Gastroesophageal sphincter (tissue), 4 donors: Measurements from ENCODE around the gene C1orf198. TPM values are rescaled to one million over a fixed set of nuclear protein-coding genes. Genes with fewer than 3 reads are reported as not detected.
"Not testable (repeated sequence)": the region's sequence is repeated elsewhere in the genome, so short reads cannot be mapped to it uniquely, and the experiment has no call there.

ENCODE experiments used
- ATAC-seq: fragments of 150-250 bp; one replicate; pipeline ENCODE4 v1.9.1; 2016; ENCODE audit warnings: mild to moderate bottlenecking, moderate library complexity
- H3K27ac ChIP-seq, 4 donors: fragments of 200-600 bp; sonication (generic) in 3 of 4; 1 replicate in 3 of 4; 2 replicates in 1 of 4; pipeline ENCODE4 v1.5.1; 2016 to 2019
- H3K27me3 ChIP-seq: fragments of 200-600 bp; sonication (generic); one replicate; pipeline ENCODE4 v1.5.1; 2019
- H3K36me3 ChIP-seq, 2 donors: fragments of 200-600 bp; sonication (generic); one replicate each; pipeline ENCODE4 v1.5.1; 2019; ENCODE audit warnings: control low read depth in 1 of 2
- H3K4me1 ChIP-seq, 3 donors: fragments of 200-600 bp; sonication (generic); 1 replicate in 2 of 3; 2 replicates in 1 of 3; pipeline ENCODE4 v1.5.1; 2016 to 2019; ENCODE audit warnings: control low read depth in 2 of 3
- H3K4me3 ChIP-seq, 2 donors: fragments of 200-600 bp; sonication (generic); one replicate each; pipeline ENCODE4 v1.5.1; 2019; ENCODE audit warnings: mild to moderate bottlenecking in 1 of 2, moderate library complexity in 1 of 2
- H3K9me3 ChIP-seq, 3 donors: fragments of 200-600 bp; sonication (generic); one replicate each; pipeline ENCODE4 v1.5.1; 2017 to 2019; ENCODE audit warnings: control low read depth in 2 of 3
- EP300 ChIP-seq: sonication (generic); formaldehyde crosslinking; IDR thresholded peaks from one replicate; pipeline ENCODE4 v1.6.1; 2017; ENCODE audit warnings: antibody characterized with exemption, mild to moderate bottlenecking
- POLR2A ChIP-seq, 2 donors: fragments of 450-650 bp; IDR thresholded peaks; one replicate each; pipeline ENCODE4 v1.6.1; 2017; ENCODE audit warnings: antibody characterized with exemption in 2 of 2, mild to moderate bottlenecking in 2 of 2, moderate library complexity in 1 of 2
- POLR2AphosphoS5 ChIP-seq: sonication (generic); formaldehyde crosslinking; IDR thresholded peaks from one replicate; pipeline ENCODE4 v1.6.1; 2017; ENCODE audit warnings: antibody characterized with exemption
- WGBS, 2 donors: methylation state at CpG; one replicate each; pipeline ENCODE4 v1.1.5; 2018; ENCODE audit warnings: low coverage in 1 of 2; 5-methylcytosine and 5-hydroxymethylcytosine counted together
- total RNA-seq, 4 donors: library from RNA; depleted of rRNA; stranded (reverse); fragments of >200 nt; gene quantifications; one replicate each; pipeline ENCODE4 v1.1.0, GENCODE V29; 2016
- TF ChIP-seq, protein P1 (sequence below), 4 experiments: fragments of 200-600 bp in 2 of 4; fragments of 450-650 bp in 2 of 4; sonication (generic) in 1 of 4; IDR thresholded peaks; one replicate each; pipeline ENCODE4 v1.5.1; 2017 to 2019; ENCODE audit warnings: antibody characterized with exemption in 4 of 4, mild to moderate bottlenecking in 2 of 4, moderate library complexity in 2 of 4

C1orf198 gene
- total RNA-seq, 4 donors from 2014 or later = 115 to 219 (median 172) TPM

DNA sequence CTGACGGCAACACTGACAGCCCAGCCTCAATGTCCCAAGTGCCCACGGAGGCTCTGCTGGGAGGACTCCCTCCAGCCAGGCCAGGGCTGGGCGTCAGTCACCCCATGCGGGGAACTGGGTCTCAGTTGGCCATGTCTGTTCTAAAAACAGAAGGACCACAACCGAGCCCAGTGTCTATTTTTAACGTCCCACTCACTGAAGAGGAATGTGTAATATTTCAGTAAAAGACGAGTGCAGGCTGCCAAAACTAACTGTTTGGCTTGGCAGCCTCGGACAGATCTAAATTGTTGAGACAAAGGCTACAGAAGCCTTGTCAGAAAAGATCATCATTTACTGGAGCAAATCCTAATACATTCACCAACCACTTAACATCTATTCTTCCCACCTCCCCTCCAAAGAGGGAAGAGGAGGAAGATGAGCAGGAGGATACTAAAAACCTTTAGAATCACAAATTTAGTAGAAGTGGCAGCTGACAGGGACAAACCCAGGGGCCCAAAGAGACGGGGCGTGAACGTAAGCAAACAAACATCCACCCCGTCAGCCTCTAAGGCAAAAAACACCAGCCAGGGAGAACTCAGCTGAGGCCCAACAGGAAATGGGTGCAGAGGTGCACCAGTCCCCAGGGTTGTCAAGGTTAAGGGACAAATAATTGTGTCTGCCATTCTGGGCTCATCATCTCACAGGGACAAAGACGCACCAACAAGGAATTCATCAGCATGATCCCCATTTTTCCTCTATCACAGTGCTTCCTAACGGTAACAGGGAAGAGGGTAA is 18.7 kb downstream of the C1orf198 start:
- peaks cover 12 to 78% (median 36%) of the 10 kb centered on the region in 3 donors for H3K4me1 ChIP-seq
- no peak overlapping the region for H3K4me3 ChIP-seq
- WGBS, 2 donors = 14 to 22% methylated on average over 6 to 12 of the region's 14 CpGs
- H3K27me3 ChIP-seq = no peaks in the 10 kb centered on the region
- no peaks in the 10 kb centered on the region for H3K9me3 ChIP-seq
- peaks cover 0 to 34% of the 10 kb centered on the region in 2 donors for H3K36me3 ChIP-seq
- H3K27ac ChIP-seq = peak overlapping the region; percentile 39 to 81 (median 74)
- peak; percentile 85 for ATAC-seq
- TF ChIP-seq POLR2AphosphoS5 (peak; percentile 74), EP300 (no peak)

DNA sequence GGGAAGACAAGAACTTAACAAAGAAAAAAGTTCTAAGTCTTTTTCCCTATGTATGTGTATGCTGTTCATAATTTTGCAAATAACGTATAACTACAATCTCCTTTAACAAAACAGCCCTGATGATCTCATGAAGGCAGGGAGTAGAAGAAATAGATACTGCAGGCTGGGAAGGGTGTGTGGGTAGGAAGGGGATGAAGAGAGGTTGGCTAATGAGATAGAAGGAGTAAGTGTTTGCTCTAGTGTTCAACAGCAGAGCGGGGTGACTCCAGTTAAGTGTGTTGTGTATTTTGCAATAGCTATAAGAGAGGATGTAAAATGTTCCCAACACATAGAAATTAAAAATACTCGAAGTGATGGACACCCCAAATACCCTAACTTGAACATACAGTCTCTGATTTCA is 20.1 kb downstream of the C1orf198 start:
- Histone ChIP-seq H3K27ac (peak overlapping the region in 2 of 4 donors; percentile 8 to 81), H3K4me1 (peaks cover 12 to 69% (median 36%) of the 10 kb centered on the region in 3 donors), H3K27me3 (no peaks in the 10 kb centered on the region), H3K36me3 (peaks cover 0 to 31% of the 10 kb centered on the region in 2 donors), H3K4me3 (no peak overlapping the region), H3K9me3 (no peaks in the 10 kb centered on the region)
- 91 to 95% methylated on average over 2 to 3 of the region's 3 CpGs for WGBS, 2 donors
- TF ChIP-seq EP300 (no peak), POLR2AphosphoS5 (no peak), POLR2A (IDR thresholded peaks at IDR 0.05) (no peak)
- TF ChIP-seq, protein P1, sequence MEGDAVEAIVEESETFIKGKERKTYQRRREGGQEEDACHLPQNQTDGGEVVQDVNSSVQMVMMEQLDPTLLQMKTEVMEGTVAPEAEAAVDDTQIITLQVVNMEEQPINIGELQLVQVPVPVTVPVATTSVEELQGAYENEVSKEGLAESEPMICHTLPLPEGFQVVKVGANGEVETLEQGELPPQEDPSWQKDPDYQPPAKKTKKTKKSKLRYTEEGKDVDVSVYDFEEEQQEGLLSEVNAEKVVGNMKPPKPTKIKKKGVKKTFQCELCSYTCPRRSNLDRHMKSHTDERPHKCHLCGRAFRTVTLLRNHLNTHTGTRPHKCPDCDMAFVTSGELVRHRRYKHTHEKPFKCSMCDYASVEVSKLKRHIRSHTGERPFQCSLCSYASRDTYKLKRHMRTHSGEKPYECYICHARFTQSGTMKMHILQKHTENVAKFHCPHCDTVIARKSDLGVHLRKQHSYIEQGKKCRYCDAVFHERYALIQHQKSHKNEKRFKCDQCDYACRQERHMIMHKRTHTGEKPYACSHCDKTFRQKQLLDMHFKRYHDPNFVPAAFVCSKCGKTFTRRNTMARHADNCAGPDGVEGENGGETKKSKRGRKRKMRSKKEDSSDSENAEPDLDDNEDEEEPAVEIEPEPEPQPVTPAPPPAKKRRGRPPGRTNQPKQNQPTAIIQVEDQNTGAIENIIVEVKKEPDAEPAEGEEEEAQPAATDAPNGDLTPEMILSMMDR (IDR thresholded peaks at IDR 0.05) = no peak
- no peak for ATAC-seq

DNA sequence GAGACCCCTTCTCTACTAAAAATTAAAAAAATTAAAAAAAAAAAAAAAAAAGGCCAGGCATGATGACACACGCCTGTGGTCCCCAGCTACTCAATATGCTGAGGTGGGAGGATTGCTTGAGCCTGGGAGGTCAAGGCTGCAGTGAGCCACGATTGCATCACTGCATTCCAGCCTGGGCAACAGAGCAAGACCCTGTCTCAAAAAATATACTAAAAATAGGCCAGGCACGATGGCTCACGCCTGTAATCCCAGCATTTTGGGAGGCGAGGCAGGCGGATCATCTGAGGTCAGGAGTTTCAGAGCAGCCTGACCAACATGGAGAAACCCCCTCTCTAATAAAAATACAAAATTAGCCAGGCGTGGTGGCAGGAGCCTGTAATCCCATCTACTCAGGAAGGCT is 23.1 kb downstream of the C1orf198 start:
- peak; percentile 24 for TF ChIP-seq POLR2AphosphoS5
- H3K27me3 ChIP-seq, ATAC-seq, H3K9me3 ChIP-seq, H3K4me3 ChIP-seq, H3K27ac ChIP-seq: not testable (repeated sequence)
- Histone ChIP-seq H3K36me3 (peaks cover 0 to 41% of the 10 kb centered on the region in 2 donors), H3K4me1 (peaks cover 8 to 62% (median 16%) of the 10 kb centered on the region in 3 donors)
- WGBS, 2 donors = 64 to 73% methylated on average over 7 of the region's 7 CpGs

DNA sequence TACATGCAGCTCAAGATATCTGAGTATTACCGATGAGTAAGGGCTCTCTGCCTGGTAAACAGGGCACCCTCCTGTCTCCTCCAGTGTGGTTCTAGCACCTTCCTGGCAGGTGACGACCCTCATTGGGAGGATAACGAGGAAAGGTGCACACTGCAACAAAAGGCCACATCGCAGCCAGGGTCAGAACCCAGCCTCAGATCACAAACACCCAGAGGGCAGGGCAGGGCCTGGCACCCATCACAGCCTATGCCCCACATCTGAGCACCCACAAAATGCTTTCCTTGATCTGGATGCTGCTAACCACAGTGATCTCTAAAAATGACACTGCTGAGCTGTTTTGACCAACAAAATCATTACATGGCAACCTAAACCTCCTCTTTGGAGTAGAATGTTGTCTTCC is 23.8 kb downstream of the C1orf198 start:
- WGBS, 2 donors = 100% methylated on average over 1 of the region's 4 CpGs; no CpG with 5 or more reads in 1 of the 2 donors
- no peaks in the 10 kb centered on the region for H3K27me3 ChIP-seq
- peaks cover 0 to 47% of the 10 kb centered on the region in 2 donors for H3K36me3 ChIP-seq
- TF ChIP-seq EP300 = no peak
- TF ChIP-seq, protein P1 (IDR thresholded peaks at IDR 0.05) = no peak
- TF ChIP-seq POLR2A (IDR thresholded peaks at IDR 0.05) = no peak
- no peak for TF ChIP-seq POLR2AphosphoS5
- no peak overlapping the region for H3K4me3 ChIP-seq
- no peak overlapping the region for H3K27ac ChIP-seq
- peaks cover 7 to 56% (median 11%) of the 10 kb centered on the region in 3 donors for H3K4me1 ChIP-seq
- H3K9me3 ChIP-seq = no peaks in the 10 kb centered on the region
- no peak for ATAC-seq

DNA sequence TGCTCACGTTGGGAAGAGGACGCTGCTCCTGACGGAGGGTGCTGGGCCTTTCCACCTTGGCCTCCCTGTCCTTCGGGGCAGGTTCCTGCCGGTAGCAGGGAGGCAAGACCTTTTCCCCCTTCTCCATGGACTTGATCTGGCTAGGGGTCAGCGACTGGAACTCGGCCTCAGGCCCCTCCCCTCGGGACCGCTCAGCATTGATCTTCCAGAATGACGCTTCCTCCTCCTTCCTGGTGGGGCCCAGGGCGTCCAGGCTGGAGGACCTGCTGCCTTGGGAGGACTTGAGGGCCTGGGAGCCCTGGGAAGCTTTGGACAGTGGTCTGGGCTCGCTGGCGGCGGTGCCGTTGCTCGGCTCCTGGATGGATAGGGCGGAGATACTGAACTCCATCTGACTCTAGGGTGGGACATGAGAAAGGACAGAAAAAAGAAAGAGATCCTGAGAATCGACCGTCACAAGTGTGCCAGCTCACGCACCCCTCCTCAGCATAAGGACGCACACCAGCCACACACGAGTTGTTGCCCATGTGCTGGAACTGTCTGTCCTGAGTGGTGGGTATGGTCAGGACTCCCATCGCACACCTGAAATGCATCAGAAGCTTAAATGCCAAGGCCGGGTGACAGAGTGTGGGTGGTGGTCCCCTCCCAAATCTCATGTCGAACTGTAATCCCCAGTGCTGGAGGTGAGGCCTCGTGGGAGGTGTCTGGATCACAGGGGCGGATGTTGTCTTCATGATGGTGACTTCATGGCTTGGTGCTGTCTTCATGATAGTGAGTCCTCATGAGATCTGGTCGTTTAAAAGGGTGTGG is 24.6 kb downstream of the C1orf198 start:
- Histone ChIP-seq H3K27me3 (no peaks in the 10 kb centered on the region), H3K9me3 (no peaks in the 10 kb centered on the region), H3K36me3 (peaks cover 0 to 56% of the 10 kb centered on the region in 2 donors), H3K27ac (no peak overlapping the region), H3K4me3 (no peak overlapping the region), H3K4me1 (peaks cover under 1 to 48% (median 3%) of the 10 kb centered on the region in 3 donors)
- TF ChIP-seq, protein P1 (IDR thresholded peaks at IDR 0.05) = no peak
- TF ChIP-seq POLR2A (IDR thresholded peaks at IDR 0.05) = no peak
- no peak for TF ChIP-seq POLR2AphosphoS5
- no peak for TF ChIP-seq EP300
- 77 to 100% methylated on average over 5 to 11 of the region's 28 CpGs for WGBS, 2 donors
- no peak for ATAC-seq
